SK-N-SH (cell line): ENCODE measurements around the gene CRISPLD2. TPM values are rescaled to one million over a fixed set of nuclear protein-coding genes. Genes with fewer than 3 reads are reported as not detected.

Source experiments
- CTCF ChIA-PET: fragments of 300-600, 350-600 bp; formaldehyde crosslinking; extraction: SDS; loops from one replicate; lab custom pipeline; 2021; lab: Yijun Ruan, JAX
- POLR2A ChIA-PET: fragments of 350-600 bp; sonication (Branson Sonifier 250); formaldehyde crosslinking; extraction: SDS; loops from one replicate; lab custom pipeline; 2020; ENCODE audit warnings: antibody characterized with exemption, inconsistent platforms; lab: Yijun Ruan, JAX
- DNase-seq: peaks from one replicate; pipeline ENCODE4 v3.0.0; 2012
- H2AFZ ChIP-seq: fragments of 200-600 bp; sonication (generic); 2 replicates; pipeline ENCODE4 v1.8.1; 2016; ENCODE audit warnings: antibody characterized with exemption, mild to moderate bottlenecking, low read depth
- H3F3A ChIP-seq: fragments of 200-600 bp; sonication (generic); replicated peaks from 2 replicates; pipeline ENCODE3; 2016; ENCODE audit warnings: antibody characterized with exemption, mild to moderate bottlenecking; ENCODE audit not compliant: insufficient read depth
- H3K27ac ChIP-seq, 2 experiments: fragments of 200-500 bp in 1 of 2; fragments of 200-600 bp in 1 of 2; sonication (Bioruptor generic) in 1 of 2; sonication (generic), shearing (Covaris generic) in 1 of 2; 2 replicates each; pipeline versions ENCODE4 v1.5.1 to v1.6.1; 2014 to 2016; ENCODE audit warnings: low read depth in 2 of 2, inconsistent platforms in 1 of 2, low read length in 1 of 2, mild to moderate bottlenecking in 1 of 2, mixed read lengths in 1 of 2
- H3K27me3 ChIP-seq: fragments of 200-600 bp; sonication (generic), shearing (Covaris generic); 2 replicates; pipeline ENCODE4 v1.6.1; 2016; ENCODE audit warnings: mixed run types; ENCODE audit not compliant: insufficient read depth
- H3K36me3 ChIP-seq, 2 experiments: fragments of 200-500 bp in 1 of 2; fragments of 200-600 bp in 1 of 2; sonication (Bioruptor generic) in 1 of 2; sonication (generic) in 1 of 2; replicated peaks in 1 of 2; 2 replicates each; pipeline versions ENCODE3 to v1.5.1; 2014 to 2016; ENCODE audit warnings: low read length in 1 of 2, mild to moderate bottlenecking in 1 of 2; ENCODE audit not compliant: insufficient read depth in 2 of 2, control insufficient read depth in 1 of 2
- H3K4me1 ChIP-seq, 2 experiments: fragments of 200-500 bp in 1 of 2; fragments of 200-600 bp in 1 of 2; sonication (Bioruptor generic) in 1 of 2; sonication (generic), shearing (Covaris generic) in 1 of 2; 2 replicates each; pipeline versions ENCODE4 v1.5.1 to v1.6.1; 2014 to 2016; ENCODE audit warnings: low read depth in 1 of 2, low read length in 1 of 2, mixed run types in 1 of 2; ENCODE audit not compliant: insufficient read depth in 2 of 2, control insufficient read depth in 1 of 2
- H3K4me2 ChIP-seq: fragments of 200-600 bp; sonication (generic), shearing (Covaris generic); 2 replicates; pipeline ENCODE4 v1.6.1; 2017; ENCODE audit warnings: mixed run types
- H3K4me3 ChIP-seq, 2 experiments: fragments of 200-500 bp in 1 of 2; fragments of 200-600 bp in 1 of 2; sonication (Bioruptor generic) in 1 of 2; sonication (generic), shearing (Covaris generic) in 1 of 2; 2 replicates each; pipeline versions ENCODE4 v1.5.1 to v1.8.1; 2014 to 2016; ENCODE audit warnings: low read depth in 2 of 2, inconsistent platforms in 1 of 2, low read length in 1 of 2, mild to moderate bottlenecking in 1 of 2, mixed read lengths in 1 of 2, moderate library complexity in 1 of 2
- H3K79me2 ChIP-seq: fragments of 200-600 bp; sonication (generic); 2 replicates; pipeline ENCODE4 v1.8.1; 2017; ENCODE audit warnings: mild to moderate bottlenecking; ENCODE audit not compliant: insufficient read depth
- H3K9ac ChIP-seq: fragments of 200-600 bp; sonication (generic); 2 replicates; pipeline ENCODE4 v1.6.1; 2017; ENCODE audit warnings: mixed run types
- H3K9me2 ChIP-seq: fragments of 200-600 bp; sonication (generic); 2 replicates; pipeline ENCODE4 v1.6.1; 2017; ENCODE audit warnings: mixed run types
- H3K9me3 ChIP-seq: fragments of 200-600 bp; sonication (generic); 2 replicates; pipeline ENCODE4 v1.6.1; 2017; ENCODE audit warnings: mixed run types, mild to moderate bottlenecking, moderate library complexity
- H4K20me1 ChIP-seq: fragments of 200-600 bp; sonication (generic); 2 replicates; pipeline ENCODE4 v1.6.1; 2017; ENCODE audit warnings: mild to moderate bottlenecking, mixed run types; ENCODE audit not compliant: insufficient read depth
- CHD2 ChIP-seq: fragments of 150-350 bp; IDR thresholded peaks from 2 replicates; pipeline ENCODE4 v1.6.1; 2018; ENCODE audit warnings: low read length; ENCODE audit not compliant: partially characterized antibody
- CTCF ChIP-seq: fragments of 200-600 bp; sonication (generic); IDR thresholded peaks from 2 replicates; pipeline ENCODE4 v1.6.1; 2017; ENCODE audit warnings: antibody characterized with exemption, mild to moderate bottlenecking, moderate library complexity
- ELF1 ChIP-seq: IDR thresholded peaks from 2 replicates; pipeline ENCODE4 v1.4.0; 2012
- EP300 ChIP-seq, 2 experiments: IDR thresholded peaks; 2 replicates each; pipeline versions ENCODE4 v1.4.0 to v1.6.1; 2012; ENCODE audit warnings: borderline replicate concordance in 1 of 2, low read depth in 1 of 2, low read length in 1 of 2
- EZH2phosphoT487 ChIP-seq: fragments of 200-600 bp; sonication (generic); IDR thresholded peaks from 2 replicates; pipeline ENCODE4 v1.6.1; 2017; ENCODE audit warnings: low read depth, mixed run types, mild to moderate bottlenecking, antibody characterized with exemption, moderate library complexity, borderline replicate concordance
- FOXJ3 ChIP-seq: sonication (generic); formaldehyde crosslinking; IDR thresholded peaks from 2 replicates; pipeline ENCODE4 v1.5.1; 2020; ENCODE audit warnings: mild to moderate bottlenecking, missing genetic modification reagents
- FOXM1 ChIP-seq: IDR thresholded peaks from 2 replicates; pipeline ENCODE4 v1.4.0; 2012; ENCODE audit warnings: low read depth, mild to moderate bottlenecking
- GABPA ChIP-seq: IDR thresholded peaks from 2 replicates; pipeline ENCODE4 v1.4.0; 2012; ENCODE audit warnings: low read depth, mild to moderate bottlenecking
- GATA2 ChIP-seq: sonication (generic); formaldehyde crosslinking; IDR thresholded peaks from 2 replicates; pipeline ENCODE4 v1.5.0; 2020; ENCODE audit warnings: mild to moderate bottlenecking, missing genetic modification reagents
- IRF3 ChIP-seq: fragments of 150-350 bp; IDR thresholded peaks from 2 replicates; pipeline ENCODE4 v1.6.1; 2016; ENCODE audit warnings: mild to moderate bottlenecking, low read depth, low read length
- JUND ChIP-seq: IDR thresholded peaks from 2 replicates; pipeline ENCODE4 v1.4.0; 2012
- MEF2A ChIP-seq: IDR thresholded peaks from 2 replicates; pipeline ENCODE4 v1.4.0; 2012; ENCODE audit warnings: low read depth, borderline replicate concordance
- NRF1 ChIP-seq: IDR thresholded peaks from 2 replicates; pipeline ENCODE4 v1.6.1; 2012; ENCODE audit warnings: low read depth, mild to moderate bottlenecking, low read length
- POLR2AphosphoS5 ChIP-seq: IDR thresholded peaks from 2 replicates; pipeline ENCODE4 v1.6.1; 2012; ENCODE audit warnings: low read depth, low read length
- RAD21 ChIP-seq: IDR thresholded peaks from 2 replicates; pipeline ENCODE4 v1.6.1; 2012; ENCODE audit warnings: mild to moderate bottlenecking, low read length
- SIN3A ChIP-seq: IDR thresholded peaks from 2 replicates; pipeline ENCODE4 v1.6.1; 2012; ENCODE audit warnings: low read depth, mild to moderate bottlenecking, low read length, moderate library complexity, borderline replicate concordance
- TCF12 ChIP-seq: IDR thresholded peaks from 2 replicates; pipeline ENCODE4 v1.4.0; 2012
- TEAD4 ChIP-seq: IDR thresholded peaks from 2 replicates; pipeline ENCODE4 v1.4.0; 2012; ENCODE audit warnings: mild to moderate bottlenecking, borderline replicate concordance; ENCODE audit not compliant: insufficient read depth
- ZBTB33 ChIP-seq: IDR thresholded peaks from 2 replicates; pipeline ENCODE4 v1.4.0; 2012; ENCODE audit warnings: low read depth, borderline replicate concordance
- WGBS: methylation state at CpG from one replicate; pipeline ENCODE4 v1.1.6; 2017; ENCODE audit warnings: low lambda C conversion rate; 5-methylcytosine and 5-hydroxymethylcytosine counted together
- polyA plus RNA-seq, 3 experiments: library from polyadenylated mRNA; depleted of rRNA; stranded (reverse); fragments of >200 nt; gene quantifications; 2 replicates each; pipeline ENCODE4 v1.2.3, GENCODE V29; 2012
- TF ChIP-seq, protein P1 (sequence below): IDR thresholded peaks from 2 replicates; pipeline ENCODE4 v1.4.0; 2012; ENCODE audit warnings: low read depth
- TF ChIP-seq, protein P2 (sequence below): IDR thresholded peaks from 2 replicates; pipeline ENCODE4 v1.4.0; 2012; ENCODE audit warnings: low read depth, borderline replicate concordance
- TF ChIP-seq, protein P3 (sequence below): IDR thresholded peaks from 2 replicates; pipeline ENCODE4; 2012

CRISPLD2 gene
- polyA plus RNA-seq, 1 of the 3 experiments (the other 2 are of a cell fraction): 6.3 TPM

DNA sequence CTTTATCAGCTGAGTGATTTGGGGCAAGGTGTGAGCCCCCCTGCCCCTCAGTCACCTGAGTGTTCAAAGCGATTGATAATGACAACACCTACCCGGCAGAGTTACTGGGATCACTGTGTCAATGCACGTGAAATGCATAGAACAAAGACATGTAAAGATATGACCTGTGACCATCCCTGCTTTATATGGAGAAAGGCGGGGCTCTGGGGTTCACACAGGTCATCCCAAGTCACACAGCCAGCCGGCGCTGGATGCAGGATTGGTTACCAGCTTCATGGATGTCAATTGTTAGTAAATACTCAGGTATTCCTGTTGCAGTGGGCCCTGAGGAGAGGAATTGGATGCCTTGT is 64.4 kb downstream of the CRISPLD2 start:
- H3K9ac ChIP-seq: no peak overlapping the region
- POLR2A ChIA-PET: no interaction called here

GRCh38 chr16:84884596-84885341 is 65.0 kb downstream of the CRISPLD2 start:
- no peak overlapping the region for H3K27ac ChIP-seq

More for the DNA sequence above, 64.4 kb downstream of the CRISPLD2 start:
- Histone ChIP-seq H3K79me2 (no peaks in the 10 kb centered on the region), H3K9me2 (no peaks in the 10 kb centered on the region), H3K4me3 (no peak overlapping the region), H3K4me2 (no peak overlapping the region), H4K20me1 (no peaks in the 10 kb centered on the region), H2AFZ (no peak overlapping the region), H3K36me3 (peaks cover 0 to 5% of the 10 kb centered on the region in 2 experiments), H3K27me3 (no peaks in the 10 kb centered on the region), H3K27ac (no peak overlapping the region), H3F3A (peaks cover 15% of the 10 kb centered on the region), H3K4me1 (no peaks in the 10 kb centered on the region; a peak in 1 of 4 replicates), H3K9me3 (no peaks in the 10 kb centered on the region)
- 93% methylated on average over 6 of the region's 6 CpGs for WGBS
- CTCF ChIA-PET: no interaction called here
- TF ChIP-seq FOXJ3 (CRISPR knock-in tag) (no peak), ELF1 (no peak), JUND (no peak), GATA2 (CRISPR knock-in tag) (no peak), EP300 (IDR thresholded peaks at IDR 0.05; ENCODE audit: borderline replicate concordance in 1 of 2, low read depth in 1 of 2, low read length in 1 of 2) (no peak), RAD21 (no peak), TEAD4 (no peak), EZH2phosphoT487 (no peak)
- TF ChIP-seq, protein P1, sequence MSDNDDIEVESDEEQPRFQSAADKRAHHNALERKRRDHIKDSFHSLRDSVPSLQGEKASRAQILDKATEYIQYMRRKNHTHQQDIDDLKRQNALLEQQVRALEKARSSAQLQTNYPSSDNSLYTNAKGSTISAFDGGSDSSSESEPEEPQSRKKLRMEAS: no peak
- TF ChIP-seq, protein P2, sequence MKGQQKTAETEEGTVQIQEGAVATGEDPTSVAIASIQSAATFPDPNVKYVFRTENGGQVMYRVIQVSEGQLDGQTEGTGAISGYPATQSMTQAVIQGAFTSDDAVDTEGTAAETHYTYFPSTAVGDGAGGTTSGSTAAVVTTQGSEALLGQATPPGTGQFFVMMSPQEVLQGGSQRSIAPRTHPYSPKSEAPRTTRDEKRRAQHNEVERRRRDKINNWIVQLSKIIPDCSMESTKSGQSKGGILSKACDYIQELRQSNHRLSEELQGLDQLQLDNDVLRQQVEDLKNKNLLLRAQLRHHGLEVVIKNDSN: no peak
- DNase-seq: no peak

More at GRCh38 chr16:84884596-84885341, 65.0 kb downstream of the CRISPLD2 start:
- Histone ChIP-seq H3K79me2 (no peaks in the 10 kb centered on the region), H3K4me3 (no peak overlapping the region), H3K9me2 (no peaks in the 10 kb centered on the region), H4K20me1 (no peaks in the 10 kb centered on the region), H3K36me3 (peaks cover 0 to 5% of the 10 kb centered on the region in 2 experiments), H3K9me3 (no peaks in the 10 kb centered on the region), H3K4me1 (no peaks in the 10 kb centered on the region; a peak in 1 of 4 replicates), H2AFZ (no peak overlapping the region), H3K4me2 (no peak overlapping the region), H3F3A (peaks cover 16% of the 10 kb centered on the region), H3K27me3 (no peaks in the 10 kb centered on the region), H3K9ac (no peak overlapping the region)
- TF ChIP-seq CHD2: no peak
- TF ChIP-seq TEAD4: no peak
- no peak for TF ChIP-seq ELF1
- no peak for TF ChIP-seq MEF2A
- TF ChIP-seq CTCF: no peak
- no peak for TF ChIP-seq TCF12
- no peak for TF ChIP-seq FOXM1
- no peak for TF ChIP-seq ZBTB33
- no peak for TF ChIP-seq IRF3
- no peak for TF ChIP-seq GABPA
- no peak for TF ChIP-seq NRF1
- TF ChIP-seq, protein P3, sequence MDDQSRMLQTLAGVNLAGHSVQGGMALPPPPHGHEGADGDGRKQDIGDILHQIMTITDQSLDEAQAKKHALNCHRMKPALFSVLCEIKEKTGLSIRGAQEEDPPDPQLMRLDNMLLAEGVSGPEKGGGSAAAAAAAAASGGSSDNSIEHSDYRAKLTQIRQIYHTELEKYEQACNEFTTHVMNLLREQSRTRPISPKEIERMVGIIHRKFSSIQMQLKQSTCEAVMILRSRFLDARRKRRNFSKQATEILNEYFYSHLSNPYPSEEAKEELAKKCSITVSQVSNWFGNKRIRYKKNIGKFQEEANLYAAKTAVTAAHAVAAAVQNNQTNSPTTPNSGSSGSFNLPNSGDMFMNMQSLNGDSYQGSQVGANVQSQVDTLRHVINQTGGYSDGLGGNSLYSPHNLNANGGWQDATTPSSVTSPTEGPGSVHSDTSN: no peak
- TF ChIP-seq POLR2AphosphoS5: no peak
- TF ChIP-seq SIN3A: no peak
- ChIA-PET POLR2A (no interaction called here), CTCF (no interaction called here)
- no peak for DNase-seq
- WGBS: 86% methylated on average over 22 of the region's 25 CpGs
